HUES64 (cell line): ENCODE measurements around the gene LURAP1L.

Experiments used
- H3K27ac ChIP-seq: 2 replicates; pipeline ENCODE4 v1.7.0; 2013; ENCODE audit warnings: low read depth, low read length, inconsistent platforms
- H3K27me3 ChIP-seq: 2 replicates; pipeline ENCODE4 v1.6.1; 2013; ENCODE audit warnings: mild to moderate bottlenecking, low read length; ENCODE audit not compliant: insufficient read depth
- H3K36me3 ChIP-seq: 2 replicates; pipeline ENCODE4 v1.6.1; 2013; ENCODE audit warnings: mild to moderate bottlenecking, low read length; ENCODE audit not compliant: insufficient read depth
- H3K4me1 ChIP-seq: 2 replicates; pipeline ENCODE4 v1.6.1; 2013; ENCODE audit warnings: mild to moderate bottlenecking, low read length, moderate library complexity; ENCODE audit not compliant: insufficient read depth
- H3K4me3 ChIP-seq: 2 replicates; pipeline ENCODE4 v1.5.1; 2013; ENCODE audit warnings: mild to moderate bottlenecking, low read length, moderate library complexity
- H3K9ac ChIP-seq: 2 replicates; pipeline ENCODE4 v1.6.1; 2013; ENCODE audit warnings: mild to moderate bottlenecking, low read depth, low read length
- H3K9me3 ChIP-seq: 2 replicates; pipeline ENCODE4 v1.6.1; 2013; ENCODE audit warnings: low read depth, low read length; ENCODE audit not compliant: insufficient read depth
- WGBS: fragments of 150-250, 120-280 bp; methylation state at CpG from one replicate; pipeline ENCODE4 v1.1.7; 2013; ENCODE audit warnings: missing lambda C conversion rate; 5-methylcytosine and 5-hydroxymethylcytosine counted together

LURAP1L gene

GRCh38 chr9:12753931-12754330 is 20.9 kb upstream of the LURAP1L start:
- Histone ChIP-seq H3K27me3 (no peaks in the 10 kb centered on the region), H3K4me3 (no peak overlapping the region), H3K9me3 (no peaks in the 10 kb centered on the region), H3K36me3 (no peaks in the 10 kb centered on the region), H3K9ac (no peak overlapping the region), H3K4me1 (no peaks in the 10 kb centered on the region), H3K27ac (no peak overlapping the region)
- 94% methylated on average over 3 of the region's 3 CpGs for WGBS

GRCh38 chr9:12759761-12760160 is 15.1 kb upstream of the LURAP1L start:
- no CpG with 5 or more reads among the region's 1 CpG for WGBS
- no peak overlapping the region for H3K9ac ChIP-seq
- no peaks in the 10 kb centered on the region for H3K27me3 ChIP-seq
- no peaks in the 10 kb centered on the region for H3K9me3 ChIP-seq
- H3K4me3 ChIP-seq, result no peak overlapping the region
- no peaks in the 10 kb centered on the region for H3K4me1 ChIP-seq
- H3K27ac ChIP-seq, result no peak overlapping the region
- no peaks in the 10 kb centered on the region for H3K36me3 ChIP-seq

GRCh38 chr9:12760758-12761157 is 14.1 kb upstream of the LURAP1L start:
- no peaks in the 10 kb centered on the region for H3K4me1 ChIP-seq
- no peak overlapping the region for H3K9ac ChIP-seq
- H3K4me3 ChIP-seq, result no peak overlapping the region
- no CpG with 5 or more reads among the region's 2 CpGs for WGBS
- H3K27ac ChIP-seq, result no peak overlapping the region
- H3K9me3 ChIP-seq, result no peaks in the 10 kb centered on the region
- no peaks in the 10 kb centered on the region for H3K27me3 ChIP-seq
- no peaks in the 10 kb centered on the region for H3K36me3 ChIP-seq

GRCh38 chr9:12764150-12764549 is 10.7 kb upstream of the LURAP1L start:
- no peaks in the 10 kb centered on the region for H3K27me3 ChIP-seq
- no peaks in the 10 kb centered on the region for H3K4me1 ChIP-seq
- WGBS, result 100% methylated on average over 1 of the region's 1 CpG
- no peaks in the 10 kb centered on the region for H3K9me3 ChIP-seq
- no peaks in the 10 kb centered on the region for H3K36me3 ChIP-seq
- no peak overlapping the region for H3K4me3 ChIP-seq
- H3K9ac ChIP-seq, result no peak overlapping the region
- no peak overlapping the region for H3K27ac ChIP-seq

GRCh38 chr9:12765088-12765798 is 9.6 kb upstream of the LURAP1L start:
- Histone ChIP-seq H3K27me3 (no peaks in the 10 kb centered on the region), H3K4me3 (no peak overlapping the region), H3K4me1 (no peaks in the 10 kb centered on the region), H3K9ac (no peak overlapping the region), H3K36me3 (no peaks in the 10 kb centered on the region), H3K27ac (no peak overlapping the region), H3K9me3 (no peaks in the 10 kb centered on the region)
- 94% methylated on average over 1 of the region's 1 CpG for WGBS

- Histone ChIP-seq H3K4me3 (no peak overlapping the region), H3K36me3 (no peaks in the 10 kb centered on the region), H3K9me3 (no peaks in the 10 kb centered on the region), H3K9ac (no peak overlapping the region), H3K4me1 (no peaks in the 10 kb centered on the region), H3K27me3 (no peaks in the 10 kb centered on the region), H3K27ac (no peak overlapping the region)
- WGBS, result 68% methylated on average over 1 of the region's 1 CpG
These were observed 8.5 kb upstream of the LURAP1L start for GRCh38 chr9:12766357-12766756.

- Histone ChIP-seq H3K4me3 (no peak overlapping the region), H3K9ac (no peak overlapping the region), H3K27me3 (peaks cover 5% of the 10 kb centered on the region), H3K9me3 (no peaks in the 10 kb centered on the region), H3K4me1 (no peaks in the 10 kb centered on the region), H3K36me3 (no peaks in the 10 kb centered on the region), H3K27ac (no peak overlapping the region)
- WGBS, result 90% methylated on average over 4 of the region's 4 CpGs
These were observed 4.6 kb upstream of the LURAP1L start for GRCh38 chr9:12770261-12770660.

GRCh38 chr9:12771891-12772290 is 2.9 kb upstream of the LURAP1L start:
- Histone ChIP-seq H3K4me3 (no peak overlapping the region), H3K36me3 (no peaks in the 10 kb centered on the region), H3K4me1 (peaks cover 3% of the 10 kb centered on the region; the same call in 1 of the 2 replicates), H3K27ac (no peak overlapping the region), H3K9ac (no peak overlapping the region), H3K9me3 (no peaks in the 10 kb centered on the region), H3K27me3 (peaks cover 21% of the 10 kb centered on the region)
- WGBS, result 84% methylated on average over 3 of the region's 3 CpGs

- Histone ChIP-seq H3K9me3 (no peaks in the 10 kb centered on the region), H3K4me3 (no peak overlapping the region), H3K4me1 (peaks cover 3% of the 10 kb centered on the region; the same call in 1 of the 2 replicates), H3K36me3 (no peaks in the 10 kb centered on the region), H3K9ac (no peak overlapping the region), H3K27me3 (peaks cover 21% of the 10 kb centered on the region), H3K27ac (no peak overlapping the region)
- 100% methylated on average over 2 of the region's 2 CpGs for WGBS
These were observed 1.3 kb upstream of the LURAP1L start for GRCh38 chr9:12773562-12773961.

GRCh38 chr9:12775679-12776512 is 1.1 kb downstream of the LURAP1L start:
- Histone ChIP-seq H3K36me3 (no peaks in the 10 kb centered on the region), H3K4me1 (peaks cover 3% of the 10 kb centered on the region; the same call in 1 of the 2 replicates), H3K27ac (no peak overlapping the region), H3K27me3 (peaks cover 21% of the 10 kb centered on the region), H3K9me3 (no peaks in the 10 kb centered on the region), H3K9ac (no peak overlapping the region; the same call in 1 of the 2 replicates), H3K4me3 (peak overlapping the region; percentile 71)
- under 1% methylated on average over 50 of the region's 50 CpGs for WGBS

GRCh38 chr9:12776513-12777055 is 1.8 kb downstream of the LURAP1L start:
- Histone ChIP-seq H3K9me3 (no peaks in the 10 kb centered on the region), H3K4me3 (peak overlapping the region; percentile 71), H3K27me3 (peaks cover 21% of the 10 kb centered on the region), H3K9ac (no peak overlapping the region), H3K36me3 (no peaks in the 10 kb centered on the region), H3K4me1 (peaks cover 3% of the 10 kb centered on the region; the same call in 1 of the 2 replicates), H3K27ac (no peak overlapping the region)
- 13% methylated on average over 7 of the region's 8 CpGs for WGBS
